ENCODE data around the gene ATP5F1E. TPM values are rescaled to one million over a fixed set of nuclear protein-coding genes. Genes with fewer than 3 reads are reported as not detected.

ATP5F1E gene
- total RNA-seq, 1 experiment from 2014 or later, result 181 TPM

DNA sequence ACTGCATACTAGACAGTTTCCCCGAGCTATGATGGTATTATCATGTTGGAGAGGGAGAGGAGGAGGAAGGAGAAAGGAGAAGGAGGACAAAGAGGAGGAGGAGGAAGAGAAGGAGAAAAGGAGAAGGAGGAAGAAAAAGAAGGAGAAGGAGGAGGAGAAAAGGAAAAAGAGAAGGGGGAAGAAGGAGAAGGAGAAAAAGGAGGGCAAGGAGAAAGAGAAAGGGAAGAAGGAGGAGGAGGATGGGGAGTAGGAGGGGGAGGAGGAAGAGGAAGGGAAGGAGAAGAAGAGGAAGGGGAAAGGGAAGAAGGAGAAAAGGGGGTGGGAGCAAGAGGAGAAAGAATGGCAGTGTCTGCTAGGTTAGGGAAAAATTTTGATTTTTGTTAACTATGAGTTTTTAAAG, 45.6 kb upstream of the ATP5F1E start:
- Mint-ChIP-seq H3K27me3 (ENCODE audit: insufficient read depth, unreplicated experiment) (peaks cover 33% of the 10 kb centered on the region), H3K4me3 (ENCODE audit: unreplicated experiment) (no peak overlapping the region), H3K27ac (ENCODE audit: unreplicated experiment) (no peak overlapping the region), H3K36me3 (ENCODE audit: insufficient read depth, unreplicated experiment) (no peaks in the 10 kb centered on the region), H3K9me3 (ENCODE audit: unreplicated experiment) (no peaks in the 10 kb centered on the region), H3K4me1 (ENCODE audit: low read depth, unreplicated experiment) (no peaks in the 10 kb centered on the region)
- H3K4me3 ChIP-seq (ENCODE audit: low read depth, low read length), result no peak overlapping the region
- BruUV-seq (replicated peaks), result no TSS peak
- intact Hi-C loops (cut with micrococcal nuclease; ENCODE audit: unreplicated experiment), result no loop called here
- H3K36me3 ChIP-seq (ENCODE audit: control insufficient read depth, insufficient read depth, low read length), result no peaks in the 10 kb centered on the region
- ChIA-PET CTCF (interaction anchor here (0.7 kb wide), 1 partner anchor 370 kb away, joined by 9 read pairs; no protein-coding TSS in a partner anchor), POLR2A (no interaction called here)
- peaks cover 2% of the 10 kb centered on the region; the same call in 1 of the 2 replicates for H3K27me3 ChIP-seq (replicated peaks; ENCODE audit: control insufficient read depth, insufficient read depth, low read length)
- H3K4me1 ChIP-seq, result peaks cover 7% of the 10 kb centered on the region; the same call in 1 of the 2 replicates
- TF ChIP-seq, protein P1, sequence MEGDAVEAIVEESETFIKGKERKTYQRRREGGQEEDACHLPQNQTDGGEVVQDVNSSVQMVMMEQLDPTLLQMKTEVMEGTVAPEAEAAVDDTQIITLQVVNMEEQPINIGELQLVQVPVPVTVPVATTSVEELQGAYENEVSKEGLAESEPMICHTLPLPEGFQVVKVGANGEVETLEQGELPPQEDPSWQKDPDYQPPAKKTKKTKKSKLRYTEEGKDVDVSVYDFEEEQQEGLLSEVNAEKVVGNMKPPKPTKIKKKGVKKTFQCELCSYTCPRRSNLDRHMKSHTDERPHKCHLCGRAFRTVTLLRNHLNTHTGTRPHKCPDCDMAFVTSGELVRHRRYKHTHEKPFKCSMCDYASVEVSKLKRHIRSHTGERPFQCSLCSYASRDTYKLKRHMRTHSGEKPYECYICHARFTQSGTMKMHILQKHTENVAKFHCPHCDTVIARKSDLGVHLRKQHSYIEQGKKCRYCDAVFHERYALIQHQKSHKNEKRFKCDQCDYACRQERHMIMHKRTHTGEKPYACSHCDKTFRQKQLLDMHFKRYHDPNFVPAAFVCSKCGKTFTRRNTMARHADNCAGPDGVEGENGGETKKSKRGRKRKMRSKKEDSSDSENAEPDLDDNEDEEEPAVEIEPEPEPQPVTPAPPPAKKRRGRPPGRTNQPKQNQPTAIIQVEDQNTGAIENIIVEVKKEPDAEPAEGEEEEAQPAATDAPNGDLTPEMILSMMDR (IDR thresholded peaks at IDR 0.05; ENCODE audit: insufficient read depth in 1 of 2, low read depth in 1 of 2, low read length in 1 of 2, severe bottlenecking in 1 of 2, unreplicated experiment in 1 of 2), result no peak
- no peaks in the 10 kb centered on the region for H3K9me3 ChIP-seq
- DNase-seq, result no peak

DNA sequence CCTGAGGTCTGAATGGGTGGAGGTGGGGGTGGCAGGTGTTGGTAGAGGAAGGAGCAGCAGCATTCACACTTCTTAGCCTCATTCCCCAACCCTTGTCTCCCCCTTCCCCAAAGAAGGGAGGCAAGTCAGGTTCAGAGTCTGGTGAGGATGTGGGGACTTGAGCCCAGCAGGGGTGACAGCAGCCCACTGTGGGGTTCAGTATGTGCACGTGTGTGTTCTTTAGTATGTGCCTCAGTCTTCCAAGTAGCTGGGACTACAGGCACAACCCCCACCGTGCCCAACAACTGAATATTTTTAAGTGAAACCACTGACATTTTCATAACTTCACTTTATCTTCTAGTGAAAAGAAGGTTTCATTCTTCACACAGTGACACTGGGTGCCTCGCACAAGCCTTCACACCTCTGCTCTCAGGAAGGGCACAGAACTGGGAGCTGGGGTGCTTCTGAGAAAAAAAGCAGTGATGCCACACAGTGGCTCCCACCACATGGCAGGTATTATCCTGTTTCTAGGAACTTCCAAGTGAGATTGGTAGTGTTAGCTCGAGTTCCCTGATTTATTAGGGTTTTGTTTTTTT, 43.9 kb upstream of the ATP5F1E start:
- Mint-ChIP-seq H3K4me3 (ENCODE audit: unreplicated experiment) (no peak overlapping the region), H3K27ac (ENCODE audit: unreplicated experiment) (no peak overlapping the region), H3K4me1 (ENCODE audit: low read depth, unreplicated experiment) (no peaks in the 10 kb centered on the region), H3K36me3 (ENCODE audit: insufficient read depth, unreplicated experiment) (no peaks in the 10 kb centered on the region), H3K27me3 (ENCODE audit: insufficient read depth, unreplicated experiment) (peaks cover 34% of the 10 kb centered on the region), H3K9me3 (ENCODE audit: unreplicated experiment) (no peaks in the 10 kb centered on the region)
- Histone ChIP-seq H3K27me3 (replicated peaks; ENCODE audit: control insufficient read depth, insufficient read depth, low read length) (peaks cover 4% of the 10 kb centered on the region; the same call in 1 of the 2 replicates), H3K4me3 (ENCODE audit: low read depth, low read length) (no peak overlapping the region), H3K9me3 (no peaks in the 10 kb centered on the region), H3K36me3 (ENCODE audit: control insufficient read depth, insufficient read depth, low read length) (no peaks in the 10 kb centered on the region), H3K4me1 (no peaks in the 10 kb centered on the region)
- ChIA-PET POLR2A (no interaction called here), CTCF (no interaction called here)
- BruUV-seq (replicated peaks), result no TSS peak
- intact Hi-C loops (cut with micrococcal nuclease; ENCODE audit: unreplicated experiment), result no loop called here
- TF ChIP-seq, protein P1 (IDR thresholded peaks at IDR 0.05; ENCODE audit: insufficient read depth in 1 of 2, low read depth in 1 of 2, low read length in 1 of 2, severe bottlenecking in 1 of 2, unreplicated experiment in 1 of 2), result no peak
- no peak for DNase-seq

DNA sequence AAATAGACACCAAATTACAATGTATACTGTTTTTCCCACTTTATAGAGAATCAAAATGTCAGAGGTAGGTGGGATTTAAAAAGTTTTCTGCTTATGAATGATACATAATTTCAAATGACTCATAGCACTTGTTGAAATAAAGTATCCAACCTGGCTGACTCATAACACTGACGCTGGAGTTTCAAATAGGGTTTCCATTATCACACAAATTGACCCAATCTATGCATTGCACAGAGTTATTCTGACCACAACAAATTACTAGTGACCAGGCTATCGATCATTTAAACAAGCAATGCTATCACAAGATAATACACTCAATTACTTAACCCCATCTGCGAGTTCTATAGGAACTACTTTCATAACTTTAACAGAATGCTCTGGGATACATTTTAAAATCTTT, 42.3 kb upstream of the ATP5F1E start:
- H3K9me3 Mint-ChIP-seq (ENCODE audit: unreplicated experiment), result no peaks in the 10 kb centered on the region
- intact Hi-C loops (cut with micrococcal nuclease; ENCODE audit: unreplicated experiment), result no loop called here
- Histone ChIP-seq H3K4me1 (no peaks in the 10 kb centered on the region), H3K36me3 (ENCODE audit: control insufficient read depth, insufficient read depth, low read length) (no peaks in the 10 kb centered on the region), H3K9me3 (no peaks in the 10 kb centered on the region), H3K4me3 (ENCODE audit: low read depth, low read length) (no peak overlapping the region), H3K27me3 (replicated peaks; ENCODE audit: control insufficient read depth, insufficient read depth, low read length) (peaks cover 4% of the 10 kb centered on the region; the same call in 1 of the 2 replicates)
- DNase-seq, result no peak
- H3K27ac Mint-ChIP-seq (ENCODE audit: unreplicated experiment), result no peak overlapping the region
- no TSS peak for BruUV-seq (replicated peaks)
- peaks cover 39% of the 10 kb centered on the region for H3K27me3 Mint-ChIP-seq (ENCODE audit: insufficient read depth, unreplicated experiment)
- H3K4me1 Mint-ChIP-seq (ENCODE audit: low read depth, unreplicated experiment), result no peaks in the 10 kb centered on the region
- no peak overlapping the region for H3K4me3 Mint-ChIP-seq (ENCODE audit: unreplicated experiment)
- ChIA-PET POLR2A (interaction anchor here (1.1 kb wide), 1 partner anchor 93 kb away, joined by 3 read pairs; the partner anchor contains the start of gene NELFCD), CTCF (no interaction called here)
- no peaks in the 10 kb centered on the region for H3K36me3 Mint-ChIP-seq (ENCODE audit: insufficient read depth, unreplicated experiment)
- TF ChIP-seq, protein P1 (IDR thresholded peaks at IDR 0.05; ENCODE audit: insufficient read depth in 1 of 2, low read depth in 1 of 2, low read length in 1 of 2, severe bottlenecking in 1 of 2, unreplicated experiment in 1 of 2), result no peak

All from Caco-2 (cell line).